H1 (cell line): ENCODE measurements around the gene DPP10. TPM values are rescaled to one million over a fixed set of nuclear protein-coding genes. Genes with fewer than 3 reads are reported as not detected.

Experiments
- CEBPB ChIP-seq: IDR thresholded peaks from 2 replicates; pipeline ENCODE4 v1.6.1; 2012; ENCODE audit warnings: low read depth, low read length
- polyA plus RNA-seq, 7 experiments: library from polyadenylated mRNA; depleted of rRNA in 3 of 7; stranded (reverse) in 5 of 7; unstranded in 2 of 7; fragments of >200 nt in 5 of 7; fragments of 200-250 nt in 2 of 7; gene quantifications; 1 replicate in 5 of 7; 2 replicates in 1 of 7; 4 replicates in 1 of 7; pipeline versions ENCODE4 v1.2.1 to v1.2.3, GENCODE V29; 2011 to 2013; ENCODE audit warnings: missing spikeins in 2 of 7, mixed read lengths in 2 of 7
- total RNA-seq: library from RNA; stranded (reverse); fragmentation: NEBNext Ultra II Directional; extraction: Animal tissue kit (Norgen Biotek cat#: 25700); gene quantifications from 2 replicates; pipeline ENCODE4 v1.2.1, GENCODE V29; 2021
- TF ChIP-seq, protein P1 (sequence below): fragments of 300-600 bp; sonication (generic); IDR thresholded peaks from 2 replicates; pipeline ENCODE4 v1.7.1; 2012; ENCODE audit warnings: low read length, moderate library complexity, mild to moderate bottlenecking, inconsistent platforms; ENCODE audit not compliant: insufficient replicate concordance

The DPP10 gene
- total and polyA plus RNA-seq, 2 of the 8 experiments (the other 6 are each of a cell fraction or from before 2014, with no cell fraction given), result 3.3 to 7.2 TPM

DNA sequence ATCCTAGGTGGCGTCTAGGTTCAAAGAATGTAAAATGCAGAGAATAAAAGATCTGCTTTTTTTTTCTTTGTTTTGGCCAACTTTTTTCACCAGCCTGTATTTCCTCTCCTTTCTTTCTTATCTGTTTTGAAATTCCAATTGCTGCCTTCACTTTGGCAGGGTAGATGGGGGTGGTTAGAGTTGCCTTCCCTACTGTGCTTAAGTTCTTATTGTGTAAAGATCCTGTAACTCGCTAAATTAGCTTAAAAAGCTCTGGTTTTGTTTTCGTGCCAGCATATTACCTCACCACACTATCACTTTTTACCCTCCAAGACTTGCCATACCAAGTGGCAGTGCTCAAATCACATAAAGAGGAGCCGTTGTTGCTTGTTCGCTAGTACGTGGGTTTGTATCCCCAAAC is 921.7 kb downstream of the DPP10 start (continued):
- TF ChIP-seq, protein P1, sequence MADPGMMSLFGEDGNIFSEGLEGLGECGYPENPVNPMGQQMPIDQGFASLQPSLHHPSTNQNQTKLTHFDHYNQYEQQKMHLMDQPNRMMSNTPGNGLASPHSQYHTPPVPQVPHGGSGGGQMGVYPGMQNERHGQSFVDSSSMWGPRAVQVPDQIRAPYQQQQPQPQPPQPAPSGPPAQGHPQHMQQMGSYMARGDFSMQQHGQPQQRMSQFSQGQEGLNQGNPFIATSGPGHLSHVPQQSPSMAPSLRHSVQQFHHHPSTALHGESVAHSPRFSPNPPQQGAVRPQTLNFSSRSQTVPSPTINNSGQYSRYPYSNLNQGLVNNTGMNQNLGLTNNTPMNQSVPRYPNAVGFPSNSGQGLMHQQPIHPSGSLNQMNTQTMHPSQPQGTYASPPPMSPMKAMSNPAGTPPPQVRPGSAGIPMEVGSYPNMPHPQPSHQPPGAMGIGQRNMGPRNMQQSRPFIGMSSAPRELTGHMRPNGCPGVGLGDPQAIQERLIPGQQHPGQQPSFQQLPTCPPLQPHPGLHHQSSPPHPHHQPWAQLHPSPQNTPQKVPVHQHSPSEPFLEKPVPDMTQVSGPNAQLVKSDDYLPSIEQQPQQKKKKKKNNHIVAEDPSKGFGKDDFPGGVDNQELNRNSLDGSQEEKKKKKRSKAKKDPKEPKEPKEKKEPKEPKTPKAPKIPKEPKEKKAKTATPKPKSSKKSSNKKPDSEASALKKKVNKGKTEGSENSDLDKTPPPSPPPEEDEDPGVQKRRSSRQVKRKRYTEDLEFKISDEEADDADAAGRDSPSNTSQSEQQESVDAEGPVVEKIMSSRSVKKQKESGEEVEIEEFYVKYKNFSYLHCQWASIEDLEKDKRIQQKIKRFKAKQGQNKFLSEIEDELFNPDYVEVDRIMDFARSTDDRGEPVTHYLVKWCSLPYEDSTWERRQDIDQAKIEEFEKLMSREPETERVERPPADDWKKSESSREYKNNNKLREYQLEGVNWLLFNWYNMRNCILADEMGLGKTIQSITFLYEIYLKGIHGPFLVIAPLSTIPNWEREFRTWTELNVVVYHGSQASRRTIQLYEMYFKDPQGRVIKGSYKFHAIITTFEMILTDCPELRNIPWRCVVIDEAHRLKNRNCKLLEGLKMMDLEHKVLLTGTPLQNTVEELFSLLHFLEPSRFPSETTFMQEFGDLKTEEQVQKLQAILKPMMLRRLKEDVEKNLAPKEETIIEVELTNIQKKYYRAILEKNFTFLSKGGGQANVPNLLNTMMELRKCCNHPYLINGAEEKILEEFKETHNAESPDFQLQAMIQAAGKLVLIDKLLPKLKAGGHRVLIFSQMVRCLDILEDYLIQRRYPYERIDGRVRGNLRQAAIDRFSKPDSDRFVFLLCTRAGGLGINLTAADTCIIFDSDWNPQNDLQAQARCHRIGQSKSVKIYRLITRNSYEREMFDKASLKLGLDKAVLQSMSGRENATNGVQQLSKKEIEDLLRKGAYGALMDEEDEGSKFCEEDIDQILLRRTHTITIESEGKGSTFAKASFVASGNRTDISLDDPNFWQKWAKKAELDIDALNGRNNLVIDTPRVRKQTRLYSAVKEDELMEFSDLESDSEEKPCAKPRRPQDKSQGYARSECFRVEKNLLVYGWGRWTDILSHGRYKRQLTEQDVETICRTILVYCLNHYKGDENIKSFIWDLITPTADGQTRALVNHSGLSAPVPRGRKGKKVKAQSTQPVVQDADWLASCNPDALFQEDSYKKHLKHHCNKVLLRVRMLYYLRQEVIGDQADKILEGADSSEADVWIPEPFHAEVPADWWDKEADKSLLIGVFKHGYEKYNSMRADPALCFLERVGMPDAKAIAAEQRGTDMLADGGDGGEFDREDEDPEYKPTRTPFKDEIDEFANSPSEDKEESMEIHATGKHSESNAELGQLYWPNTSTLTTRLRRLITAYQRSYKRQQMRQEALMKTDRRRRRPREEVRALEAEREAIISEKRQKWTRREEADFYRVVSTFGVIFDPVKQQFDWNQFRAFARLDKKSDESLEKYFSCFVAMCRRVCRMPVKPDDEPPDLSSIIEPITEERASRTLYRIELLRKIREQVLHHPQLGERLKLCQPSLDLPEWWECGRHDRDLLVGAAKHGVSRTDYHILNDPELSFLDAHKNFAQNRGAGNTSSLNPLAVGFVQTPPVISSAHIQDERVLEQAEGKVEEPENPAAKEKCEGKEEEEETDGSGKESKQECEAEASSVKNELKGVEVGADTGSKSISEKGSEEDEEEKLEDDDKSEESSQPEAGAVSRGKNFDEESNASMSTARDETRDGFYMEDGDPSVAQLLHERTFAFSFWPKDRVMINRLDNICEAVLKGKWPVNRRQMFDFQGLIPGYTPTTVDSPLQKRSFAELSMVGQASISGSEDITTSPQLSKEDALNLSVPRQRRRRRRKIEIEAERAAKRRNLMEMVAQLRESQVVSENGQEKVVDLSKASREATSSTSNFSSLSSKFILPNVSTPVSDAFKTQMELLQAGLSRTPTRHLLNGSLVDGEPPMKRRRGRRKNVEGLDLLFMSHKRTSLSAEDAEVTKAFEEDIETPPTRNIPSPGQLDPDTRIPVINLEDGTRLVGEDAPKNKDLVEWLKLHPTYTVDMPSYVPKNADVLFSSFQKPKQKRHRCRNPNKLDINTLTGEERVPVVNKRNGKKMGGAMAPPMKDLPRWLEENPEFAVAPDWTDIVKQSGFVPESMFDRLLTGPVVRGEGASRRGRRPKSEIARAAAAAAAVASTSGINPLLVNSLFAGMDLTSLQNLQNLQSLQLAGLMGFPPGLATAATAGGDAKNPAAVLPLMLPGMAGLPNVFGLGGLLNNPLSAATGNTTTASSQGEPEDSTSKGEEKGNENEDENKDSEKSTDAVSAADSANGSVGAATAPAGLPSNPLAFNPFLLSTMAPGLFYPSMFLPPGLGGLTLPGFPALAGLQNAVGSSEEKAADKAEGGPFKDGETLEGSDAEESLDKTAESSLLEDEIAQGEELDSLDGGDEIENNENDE, result peak; percentile 36
- TF ChIP-seq CEBPB, result 0 out of 2 replicates have a peak, but pooled peaks have one; percentile 4
